GM23248 (cell line): Measurements from ENCODE around the gene SPTB. TPM values are rescaled to one million over a fixed set of nuclear protein-coding genes. Genes with fewer than 3 reads are reported as not detected.

Experiments
- DNase-seq: peaks from one replicate; pipeline ENCODE4 v3.0.0-alpha.2; 2015
- H2AFZ ChIP-seq: fragments of 200-600 bp; sonication (generic); 2 replicates; pipeline ENCODE4 v1.6.1; 2016; ENCODE audit warnings: antibody characterized with exemption
- H3F3A ChIP-seq: fragments of 200-600 bp; sonication (generic); 2 replicates; pipeline ENCODE4 v1.6.1; 2016; ENCODE audit warnings: mild to moderate bottlenecking, antibody characterized with exemption, mixed run types; ENCODE audit not compliant: insufficient read depth
- H3K27ac ChIP-seq: fragments of 200-600 bp; sonication (generic); 2 replicates; pipeline ENCODE4 v1.5.1; 2016; ENCODE audit warnings: mild to moderate bottlenecking
- H3K27me3 ChIP-seq: fragments of 200-600 bp; sonication (generic); replicated peaks from 2 replicates; pipeline ENCODE4 v1.6.1; 2016; ENCODE audit warnings: mild to moderate bottlenecking; ENCODE audit not compliant: insufficient read depth
- H3K36me3 ChIP-seq: fragments of 200-600 bp; sonication (generic); 2 replicates; pipeline ENCODE4 v1.6.1; 2016; ENCODE audit warnings: low read depth, mild to moderate bottlenecking
- H3K4me1 ChIP-seq: fragments of 200-600 bp; sonication (generic); 2 replicates; pipeline ENCODE4 v1.6.1; 2016; ENCODE audit warnings: mild to moderate bottlenecking; ENCODE audit not compliant: insufficient read depth
- H3K4me2 ChIP-seq: fragments of 200-600 bp; sonication (generic); one replicate; pipeline ENCODE4 v1.6.1; 2016; ENCODE audit warnings: mild to moderate bottlenecking; ENCODE audit not compliant: unreplicated experiment
- H3K4me3 ChIP-seq: fragments of 200-600 bp; sonication (generic); 2 replicates; pipeline ENCODE4 v1.5.1; 2016; ENCODE audit warnings: mild to moderate bottlenecking
- H3K79me2 ChIP-seq: fragments of 200-600 bp; sonication (generic); 2 replicates; pipeline ENCODE4 v1.6.1; 2016; ENCODE audit warnings: mild to moderate bottlenecking; ENCODE audit not compliant: insufficient read depth
- H3K9ac ChIP-seq: fragments of 200-600 bp; sonication (generic); 2 replicates; pipeline ENCODE4 v1.6.1; 2016; ENCODE audit warnings: mild to moderate bottlenecking
- H3K9me2 ChIP-seq: fragments of 200-600 bp; sonication (generic); 2 replicates; pipeline ENCODE4 v1.6.1; 2016; ENCODE audit warnings: mixed run types, mild to moderate bottlenecking, moderate library complexity; ENCODE audit not compliant: insufficient read depth
- H3K9me3 ChIP-seq: fragments of 200-600 bp; sonication (generic); one replicate; pipeline ENCODE4 v1.6.1; 2017; ENCODE audit warnings: low read depth
- H4K20me1 ChIP-seq: fragments of 200-600 bp; sonication (generic); 2 replicates; pipeline ENCODE4 v1.6.0; 2016; ENCODE audit not compliant: insufficient read depth
- EZH2 ChIP-seq: fragments of 200-600 bp; sonication (generic); IDR thresholded peaks from 2 replicates; pipeline ENCODE4 v1.6.1; 2018; ENCODE audit warnings: antibody characterized with exemption, mild to moderate bottlenecking; ENCODE audit not compliant: insufficient read depth, poor library complexity, severe bottlenecking
- EZH2phosphoT487 ChIP-seq: fragments of 200-600 bp; sonication (generic); IDR thresholded peaks from 2 replicates; pipeline ENCODE4 v1.6.1; 2018; ENCODE audit warnings: antibody characterized with exemption, moderate library complexity, mild to moderate bottlenecking, low read depth; ENCODE audit not compliant: insufficient read depth
- WGBS, 2 experiments: methylation state at CpG; one replicate each; pipeline ENCODE4 v1.1.6; 2015 to 2017; ENCODE audit warnings: low lambda C conversion rate in 2 of 2, low coverage in 1 of 2; ENCODE audit errors: missing lambda C conversion rate in 2 of 2; 5-methylcytosine and 5-hydroxymethylcytosine counted together
- in situ Hi-C: fragments of 300-500 bp; cut with MboI; formaldehyde crosslinking; loops from 2 replicates; pipeline ENCODE4 v1.15.0; 2020
- polyA plus RNA-seq: library from polyadenylated mRNA; unstranded; fragments of >200 nt; fragmentation: Nextera tagmentation; extraction: Ambion mirVana; gene quantifications from 2 replicates; pipeline ENCODE4 v1.2.1, GENCODE V29; 2016
- total RNA-seq: library from RNA; depleted of rRNA; stranded (reverse); fragments of >200 nt; shearing (Covaris generic); gene quantifications from 2 replicates; pipeline ENCODE4 v1.2.3, GENCODE V29; 2014

The SPTB gene
- total and polyA plus RNA-seq, 2 experiments from 2014 or later: 0.06 to 0.11 TPM

GRCh38 chr14:64845878-64846277 is 33.8 kb downstream of the SPTB start:
- peak; percentile 29 for DNase-seq
- no peaks in the 10 kb centered on the region for H4K20me1 ChIP-seq
- H3K9me2 ChIP-seq: no peaks in the 10 kb centered on the region
- H3K36me3 ChIP-seq: no peaks in the 10 kb centered on the region
- no peak overlapping the region for H3K4me2 ChIP-seq
- H3F3A ChIP-seq: no peaks in the 10 kb centered on the region
- no peaks in the 10 kb centered on the region for H3K4me1 ChIP-seq
- WGBS, 2 experiments: 41 to 54% methylated on average over 6 of the region's 6 CpGs
- H3K79me2 ChIP-seq: no peaks in the 10 kb centered on the region
- TF ChIP-seq EZH2 (no peak), EZH2phosphoT487 (no peak)
- no peak overlapping the region for H3K27ac ChIP-seq
- H3K27me3 ChIP-seq: peaks cover 80% of the 10 kb centered on the region
- H3K9ac ChIP-seq: no peak overlapping the region
- in situ Hi-C loops: no loop called here
- H3K4me3 ChIP-seq: no peak overlapping the region
- H2AFZ ChIP-seq: no peak overlapping the region
- H3K9me3 ChIP-seq: no peaks in the 10 kb centered on the region

GRCh38 chr14:64844969-64845536 is 34.7 kb downstream of the SPTB start:
- Histone ChIP-seq H3K9ac (no peak overlapping the region), H2AFZ (no peak overlapping the region), H3K4me3 (no peak overlapping the region), H3K9me3 (no peaks in the 10 kb centered on the region), H3K36me3 (no peaks in the 10 kb centered on the region), H3K27me3 (peaks cover 80% of the 10 kb centered on the region), H3K27ac (no peak overlapping the region), H3K4me1 (no peaks in the 10 kb centered on the region), H3K9me2 (no peaks in the 10 kb centered on the region), H4K20me1 (no peaks in the 10 kb centered on the region), H3K4me2 (no peak overlapping the region), H3F3A (no peaks in the 10 kb centered on the region), H3K79me2 (no peaks in the 10 kb centered on the region)
- no peak for TF ChIP-seq EZH2phosphoT487
- no peak for TF ChIP-seq EZH2
- in situ Hi-C loops: no loop called here
- no peak for DNase-seq
- whole genome bisulfite sequencing, 2 experiments: 73 to 76% methylated on average over 3 of the region's 3 CpGs

GRCh38 chr14:64844272-64844671 is 35.4 kb downstream of the SPTB start:
- no peak overlapping the region for H3K9ac ChIP-seq
- no peaks in the 10 kb centered on the region for H3F3A ChIP-seq
- TF ChIP-seq EZH2phosphoT487 (no peak), EZH2 (no peak)
- H3K27ac ChIP-seq: no peak overlapping the region
- H2AFZ ChIP-seq: no peak overlapping the region
- no peak for DNase-seq
- no peaks in the 10 kb centered on the region for H3K9me3 ChIP-seq
- peaks cover 82% of the 10 kb centered on the region for H3K27me3 ChIP-seq
- H4K20me1 ChIP-seq: no peaks in the 10 kb centered on the region
- H3K36me3 ChIP-seq: no peaks in the 10 kb centered on the region
- H3K4me3 ChIP-seq: no peak overlapping the region
- 25% methylated on average over 2 of the region's 2 CpGs for WGBS, 2 experiments
- no peak overlapping the region for H3K4me2 ChIP-seq
- no peaks in the 10 kb centered on the region for H3K4me1 ChIP-seq
- no peaks in the 10 kb centered on the region for H3K9me2 ChIP-seq
- in situ Hi-C loops: no loop called here
- H3K79me2 ChIP-seq: no peaks in the 10 kb centered on the region

- Histone ChIP-seq H3K27me3 (peaks cover 82% of the 10 kb centered on the region), H3K4me3 (no peak overlapping the region), H3K9ac (no peak overlapping the region), H3K9me2 (no peaks in the 10 kb centered on the region), H3K36me3 (no peaks in the 10 kb centered on the region), H3K27ac (no peak overlapping the region), H3K9me3 (no peaks in the 10 kb centered on the region), H3F3A (no peaks in the 10 kb centered on the region), H4K20me1 (no peaks in the 10 kb centered on the region), H3K4me1 (no peaks in the 10 kb centered on the region), H3K79me2 (no peaks in the 10 kb centered on the region), H2AFZ (no peak overlapping the region), H3K4me2 (no peak overlapping the region)
- DNase-seq: no peak
- TF ChIP-seq EZH2phosphoT487: no peak
- TF ChIP-seq EZH2: no peak
- WGBS, 2 experiments: 50 to 52% methylated on average over 6 of the region's 6 CpGs
- in situ Hi-C loops: no loop called here
These were observed 36.2 kb downstream of the SPTB start for GRCh38 chr14:64843548-64843947.
